H1 (cell line): ENCODE measurements around the gene PLCB1. TPM values are rescaled to one million over a fixed set of nuclear protein-coding genes. Genes with fewer than 3 reads are reported as not detected.

Experiments
- CTCF ChIA-PET: fragments of 300-600 bp; sonication (Branson Sonifier 250); formaldehyde crosslinking; loops from one replicate; lab custom pipeline; 2021; ENCODE audit not compliant: partially characterized antibody; lab: Charles Lee
- POLR2A ChIA-PET: fragments of 300-600 bp; sonication (Branson Sonifier 250); formaldehyde crosslinking; loops from one replicate; lab custom pipeline; 2021; ENCODE audit warnings: inconsistent platforms; ENCODE audit not compliant: partially characterized antibody; lab: Charles Lee
- DNase-seq, 2 experiments: peaks; one replicate each; pipeline versions ENCODE4 v3.0.0 to v3.0.0-alpha.2; 2010 to 2022; ENCODE audit warnings: low spot score in 2 of 2, low read depth in 1 of 2, mixed read lengths in 1 of 2
- FAIRE-seq: peaks from 2 replicates; lab custom pipeline; 2011; peaks lifted over from hg19 to GRCh38; lab: Jason Lieb, UNC
- H2AFZ ChIP-seq: 2 replicates; pipeline ENCODE4 v1.8.1; 2012; ENCODE audit warnings: low read length, inconsistent platforms
- H2AK5ac ChIP-seq: 2 replicates; pipeline ENCODE4 v1.6.1; 2013; ENCODE audit warnings: low read depth, low read length
- H2BK120ac ChIP-seq: replicated peaks from 2 replicates; pipeline ENCODE3; 2013; ENCODE audit warnings: low read depth, low read length, inconsistent platforms
- H2BK12ac ChIP-seq: 2 replicates; pipeline ENCODE4 v1.6.1; 2013; ENCODE audit warnings: low read depth, low read length
- H2BK15ac ChIP-seq: 2 replicates; pipeline ENCODE4 v1.6.1; 2013; ENCODE audit warnings: low read length
- H2BK20ac ChIP-seq: 2 replicates; pipeline ENCODE4 v1.6.1; 2013; ENCODE audit warnings: low read length
- H2BK5ac ChIP-seq: 2 replicates; pipeline ENCODE4 v1.6.1; 2013; ENCODE audit warnings: low read depth, low read length
- H3K14ac ChIP-seq: 2 replicates; pipeline ENCODE4 v1.6.1; 2013; ENCODE audit warnings: inconsistent platforms; ENCODE audit not compliant: insufficient read length
- H3K18ac ChIP-seq: 2 replicates; pipeline ENCODE4 v1.6.1; 2013; ENCODE audit warnings: low read length; ENCODE audit errors: extremely low read depth
- H3K23ac ChIP-seq: 2 replicates; pipeline ENCODE4 v1.6.1; 2013; ENCODE audit warnings: inconsistent platforms; ENCODE audit not compliant: insufficient read length
- H3K23me2 ChIP-seq: 2 replicates; pipeline ENCODE4 v1.6.1; 2013; ENCODE audit warnings: low read depth, low read length
- H3K27ac ChIP-seq: 2 replicates; pipeline ENCODE4 v1.6.1; 2011; ENCODE audit warnings: low read depth, low read length, inconsistent platforms
- H3K27me3 ChIP-seq, 4 experiments: replicated peaks in 1 of 4; 1 replicate in 1 of 4; 2 replicates in 3 of 4; pipeline versions ENCODE4 v1.6.1 to v1.8.1; 2011 to 2013; ENCODE audit warnings: low read length in 3 of 4, mild to moderate bottlenecking in 3 of 4, inconsistent platforms in 2 of 4, mixed read lengths in 2 of 4, moderate library complexity in 1 of 4; ENCODE audit not compliant: control insufficient read depth in 3 of 4, insufficient read depth in 3 of 4; ENCODE audit errors: extremely low read depth in 1 of 4
- H3K36me3 ChIP-seq, 4 experiments: 2 replicates each; pipeline versions ENCODE4 v1.6.1 to v1.8.1; 2011 to 2013; ENCODE audit warnings: mild to moderate bottlenecking in 4 of 4, low read length in 3 of 4, moderate library complexity in 2 of 4, control low read depth in 1 of 4, inconsistent platforms in 1 of 4; ENCODE audit not compliant: insufficient read depth in 4 of 4, control insufficient read depth in 2 of 4
- H3K4ac ChIP-seq: replicated peaks from 2 replicates; pipeline ENCODE3; 2013; ENCODE audit warnings: low read length, low read depth, mixed read lengths, inconsistent platforms; ENCODE audit not compliant: insufficient read length
- H3K4me1 ChIP-seq, 4 experiments: replicated peaks in 1 of 4; 1 replicate in 1 of 4; 2 replicates in 3 of 4; pipeline versions ENCODE4 v1.6.1 to v1.8.1; 2011 to 2013; ENCODE audit warnings: low read length in 3 of 4, inconsistent platforms in 2 of 4, mixed read lengths in 1 of 4; ENCODE audit not compliant: insufficient read depth in 4 of 4, control insufficient read depth in 3 of 4
- H3K4me2 ChIP-seq, 2 experiments: 2 replicates each; pipeline versions ENCODE4 v1.6.1 to v1.8.1; 2011 to 2013; ENCODE audit warnings: low read depth in 2 of 2, low read length in 2 of 2, control low read depth in 1 of 2, inconsistent platforms in 1 of 2, mild to moderate bottlenecking in 1 of 2; ENCODE audit not compliant: insufficient read depth in 1 of 2
- H3K4me3 ChIP-seq, 4 experiments: fragments of 200-600, 300-600 bp in 1 of 4; sonication (generic), shearing (Covaris generic), sonication (Bioruptor Twin) in 1 of 4; 2 replicates each; pipeline versions ENCODE4 v1.5.1 to v1.8.1; 2011 to 2016; ENCODE audit warnings: low read length in 4 of 4, low read depth in 3 of 4, control low read depth in 2 of 4, inconsistent platforms in 2 of 4, mild to moderate bottlenecking in 2 of 4, mixed read lengths in 1 of 4, moderate library complexity in 1 of 4; ENCODE audit not compliant: insufficient read depth in 2 of 4; ENCODE audit errors: extremely low read depth in 1 of 4
- H3K56ac ChIP-seq: replicated peaks from 2 replicates; pipeline ENCODE3; 2013; ENCODE audit warnings: low read depth, mild to moderate bottlenecking, mixed read lengths, low read length, inconsistent platforms; ENCODE audit not compliant: insufficient read length
- H3K79me1 ChIP-seq: 2 replicates; pipeline ENCODE4 v1.6.1; 2013; ENCODE audit warnings: low read depth, low read length, control low read depth
- H3K79me2 ChIP-seq, 2 experiments: 2 replicates each; pipeline versions ENCODE4 v1.6.1 to v1.8.1; 2012 to 2013; ENCODE audit warnings: low read length in 2 of 2, mild to moderate bottlenecking in 2 of 2, inconsistent platforms in 1 of 2; ENCODE audit not compliant: insufficient read depth in 2 of 2, control insufficient read depth in 1 of 2
- H3K9ac ChIP-seq, 4 experiments: replicated peaks in 1 of 4; 1 replicate in 1 of 4; 2 replicates in 3 of 4; pipeline versions ENCODE4 v1.6.1 to v1.8.1; 2011 to 2013; ENCODE audit warnings: low read depth in 3 of 4, low read length in 3 of 4, control low read depth in 2 of 4, mild to moderate bottlenecking in 2 of 4, moderate library complexity in 2 of 4, inconsistent platforms in 1 of 4; ENCODE audit errors: extremely low read depth in 1 of 4
- H3K9me3 ChIP-seq, 2 experiments: 2 replicates each; pipeline versions ENCODE4 v1.6.1 to v1.8.1; 2012 to 2013; ENCODE audit warnings: mild to moderate bottlenecking in 2 of 2, moderate library complexity in 2 of 2, control low read depth in 1 of 2, inconsistent platforms in 1 of 2, low read depth in 1 of 2, low read length in 1 of 2, mixed read lengths in 1 of 2; ENCODE audit not compliant: insufficient read depth in 2 of 2
- H4K20me1 ChIP-seq, 2 experiments: replicated peaks in 1 of 2; 2 replicates each; pipeline versions ENCODE3 to v1.8.1; 2011 to 2013; ENCODE audit warnings: inconsistent platforms in 2 of 2, low read length in 2 of 2, mild to moderate bottlenecking in 1 of 2; ENCODE audit not compliant: insufficient read depth in 2 of 2, control insufficient read depth in 1 of 2
- H4K5ac ChIP-seq: 2 replicates; pipeline ENCODE4 v1.6.1; 2013; ENCODE audit warnings: low read length, low read depth, mixed read lengths, inconsistent platforms; ENCODE audit not compliant: insufficient read length
- H4K8ac ChIP-seq: 2 replicates; pipeline ENCODE4 v1.8.0; 2013; ENCODE audit warnings: mild to moderate bottlenecking, moderate library complexity, low read length, inconsistent platforms; ENCODE audit not compliant: insufficient read depth; ENCODE audit errors: extremely low read depth
- H4K91ac ChIP-seq: replicated peaks from 2 replicates; pipeline ENCODE3; 2013; ENCODE audit warnings: low read length, mixed read lengths, inconsistent platforms; ENCODE audit not compliant: insufficient read length
- BACH1 ChIP-seq: IDR thresholded peaks from 2 replicates; pipeline ENCODE4 v1.6.1; 2012; ENCODE audit warnings: low read length, improper control_type of control experiment
- WGBS, 2 experiments: shearing (Covaris generic) in 1 of 2; methylation state at CpG; one replicate each; pipeline versions ENCODE4 v1.1.6 to v1.1.7; 2013 to 2015; ENCODE audit warnings: low lambda C conversion rate in 2 of 2, mixed read lengths in 2 of 2, inconsistent platforms in 1 of 2, low coverage in 1 of 2, missing lambda C conversion rate in 1 of 2; ENCODE audit not compliant: insufficient replicate concordance in 2 of 2, insufficient coverage in 1 of 2, insufficient read length in 1 of 2; ENCODE audit errors: extremely low coverage in 1 of 2, missing lambda C conversion rate in 1 of 2; 5-methylcytosine and 5-hydroxymethylcytosine counted together
- polyA plus RNA-seq, 7 experiments: library from polyadenylated mRNA; depleted of rRNA in 3 of 7; stranded (reverse) in 5 of 7; unstranded in 2 of 7; fragments of >200 nt in 5 of 7; fragments of 200-250 nt in 2 of 7; gene quantifications; 1 replicate in 5 of 7; 2 replicates in 1 of 7; 4 replicates in 1 of 7; pipeline versions ENCODE4 v1.2.1 to v1.2.3, GENCODE V29; 2011 to 2013; ENCODE audit warnings: missing spikeins in 2 of 7, mixed read lengths in 2 of 7
- total RNA-seq: library from RNA; stranded (reverse); fragmentation: NEBNext Ultra II Directional; extraction: Animal tissue kit (Norgen Biotek cat#: 25700); gene quantifications from 2 replicates; pipeline ENCODE4 v1.2.1, GENCODE V29; 2021
- TF ChIP-seq, protein P1 (sequence below): IDR thresholded peaks from 2 replicates; pipeline ENCODE4 v1.6.1; 2011; ENCODE audit warnings: low read depth, mild to moderate bottlenecking, low read length; ENCODE audit not compliant: insufficient read depth

The PLCB1 gene
- total and polyA plus RNA-seq, 2 of the 8 experiments (the other 6 are each of a cell fraction or from before 2014, with no cell fraction given) = 2.6 to 9.1 TPM

DNA sequence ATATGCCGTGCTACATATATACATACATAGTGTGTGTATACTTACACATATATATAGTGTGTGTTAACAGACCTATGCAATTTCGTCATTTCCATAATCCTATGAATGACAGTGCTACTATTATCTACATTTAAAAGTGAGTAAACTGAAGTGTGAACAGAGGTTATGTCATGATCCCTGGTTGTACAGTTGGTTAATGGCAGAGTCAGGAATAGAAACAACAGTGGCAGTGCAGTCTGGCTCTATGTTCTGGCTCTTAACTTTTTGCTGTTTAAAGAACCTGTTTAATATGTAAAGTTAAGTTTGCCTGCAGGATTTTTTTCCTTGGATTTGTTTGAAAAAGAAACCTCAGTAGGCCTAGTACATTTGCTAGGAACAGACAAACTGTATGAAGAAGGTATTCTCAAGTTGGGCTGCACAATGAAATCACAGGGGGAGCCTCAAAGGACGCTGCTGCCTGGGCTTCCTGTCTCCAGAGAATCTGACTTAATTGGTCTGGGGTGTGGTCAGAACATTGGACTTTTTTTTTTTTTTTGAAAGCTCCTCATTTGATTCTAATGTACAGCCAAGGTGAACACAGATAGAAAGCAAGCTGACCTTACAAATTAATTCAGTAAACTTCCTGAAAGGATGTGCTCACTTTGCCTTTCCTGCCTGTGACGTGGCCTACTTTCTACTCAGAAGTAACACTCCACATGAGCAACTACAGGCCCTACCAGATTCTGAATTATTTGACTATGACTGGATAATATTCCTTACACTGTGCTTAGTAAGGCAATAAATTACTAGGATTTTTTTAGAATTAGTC lies 29.4 kb downstream of the PLCB1 start:
- Histone ChIP-seq H4K5ac (no peak overlapping the region), H3K18ac (no peak overlapping the region), H2BK20ac (no peak overlapping the region), H3K4me3 (no peak overlapping the region), H2BK12ac (no peak overlapping the region), H2BK15ac (no peak overlapping the region), H3K79me1 (no peaks in the 10 kb centered on the region), H2AFZ (no peak overlapping the region), H3K23ac (no peak overlapping the region), H3K36me3 (no peaks in the 10 kb centered on the region), H2BK120ac (no peak overlapping the region), H3K23me2 (no peaks in the 10 kb centered on the region), H3K4me1 (no peaks in the 10 kb centered on the region), H3K9me3 (peaks cover 9 to 13% of the 10 kb centered on the region in 2 experiments), H4K8ac (no peak overlapping the region), H3K9ac (no peak overlapping the region), H2BK5ac (no peak overlapping the region), H3K79me2 (no peaks in the 10 kb centered on the region), H3K56ac (no peak overlapping the region), H4K20me1 (no peaks in the 10 kb centered on the region), H3K27ac (no peak overlapping the region), H3K4me2 (no peak overlapping the region), H4K91ac (no peak overlapping the region), H3K27me3 (peaks cover 0 to 1% (median 0%) of the 10 kb centered on the region in 4 experiments; a peak in 1 of 7 replicates), H3K4ac (no peak overlapping the region), H3K14ac (no peak overlapping the region), H2AK5ac (no peak overlapping the region)
- FAIRE-seq (no peak), DNase-seq (no peak)
- WGBS, 2 experiments = 82% methylated on average over 4 of the region's 4 CpGs; no CpG with 5 or more reads in 1 of the 2 experiments
- CTCF ChIA-PET = interaction anchor here (1.2 kb wide), 1 partner anchor 53 kb away, joined by 3 read pairs; no protein-coding TSS in a partner anchor
- TF ChIP-seq BACH1 = no peak
- TF ChIP-seq, protein P1, sequence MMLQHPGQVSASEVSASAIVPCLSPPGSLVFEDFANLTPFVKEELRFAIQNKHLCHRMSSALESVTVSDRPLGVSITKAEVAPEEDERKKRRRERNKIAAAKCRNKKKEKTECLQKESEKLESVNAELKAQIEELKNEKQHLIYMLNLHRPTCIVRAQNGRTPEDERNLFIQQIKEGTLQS = no peak
- POLR2A ChIA-PET = interaction anchor here (1.0 kb wide), 1 partner anchor 46 kb away, joined by 3 read pairs; no protein-coding TSS in a partner anchor
